ENCODE data around the gene MRPS21.

MRPS21 gene

GRCh38 chr1:150293433-150294253 lies at the start of gene MRPS21:
Gene MRPS21, plus strand, starts transcription at chr1:150293861. Its CDS starts 506 bp downstream, at chr1:150294367.
- no peak for DNase-seq

- DNase-seq: no peak
These were observed 43.7 kb upstream of the MRPS21 start for GRCh38 chr1:150249936-150250335.

GRCh38 chr1:150256198-150256553 lies 37.5 kb upstream of the MRPS21 start:
- DNase-seq: no peak

- no peak for DNase-seq
These were observed 36.9 kb upstream of the MRPS21 start for GRCh38 chr1:150256554-150257341.

- DNase-seq: no peak
These were observed 35.8 kb upstream of the MRPS21 start, which contains the start of gene CA14 for GRCh38 chr1:150257624-150258585. Gene CA14, plus strand, starts transcription at chr1:150257774. Its CDS starts 355 bp downstream, at chr1:150258129.

GRCh38 chr1:150259217-150259616 lies 34.4 kb upstream of the MRPS21 start:
- DNase-seq: no peak

GRCh38 chr1:150259758-150260669 lies 33.6 kb upstream of the MRPS21 start:
- no peak for DNase-seq

GRCh38 chr1:150261367-150261766 lies 32.3 kb upstream of the MRPS21 start:
- no peak for DNase-seq

GRCh38 chr1:150262388-150263320 lies 31.0 kb upstream of the MRPS21 start:
- no peak for DNase-seq

- no peak for DNase-seq
These were observed 30.1 kb upstream of the MRPS21 start for GRCh38 chr1:150263549-150263948.

- DNase-seq: no peak
These were observed 25.8 kb upstream of the MRPS21 start for GRCh38 chr1:150267896-150268295.

- no peak for DNase-seq
These were observed 25.3 kb upstream of the MRPS21 start for GRCh38 chr1:150268340-150268704.

- no peak for DNase-seq
These were observed 24.8 kb upstream of the MRPS21 start, which contains the start of gene APH1A for GRCh38 chr1:150268705-150269403. Gene APH1A, minus strand, starts transcription at chr1:150269016. Its CDS starts 206 bp downstream, at chr1:150268810.

- no peak for DNase-seq
These were observed 24.2 kb upstream of the MRPS21 start for GRCh38 chr1:150269451-150269850.

- no peak for DNase-seq
These were observed 22.2 kb upstream of the MRPS21 start for GRCh38 chr1:150271291-150271959.

GRCh38 chr1:150273311-150273710 lies 20.4 kb upstream of the MRPS21 start:
- no peak for DNase-seq

- DNase-seq: no peak
These were observed 13.4 kb upstream of the MRPS21 start for GRCh38 chr1:150280138-150280707.

- no peak for DNase-seq
These were observed 12.4 kb upstream of the MRPS21 start for GRCh38 chr1:150281221-150281757.

Measured in cortex of kidney (tissue), 1 donor.